ENCODE data around the gene SYPL1. TPM values are rescaled to one million over a fixed set of nuclear protein-coding genes. Genes with fewer than 3 reads are reported as not detected.
A peak's percentile ranks its signal among the peaks of the same experiment; 100 is the strongest.

The SYPL1 gene
- total and polyA plus RNA-seq, 9 of the 15 experiments (the other 6 are each of a cell fraction or from before 2014, with no cell fraction given), result 23.8 to 214 (median 70.2) TPM

GRCh38 chr7:106111655-106112117 is 426 bp downstream of the SYPL1 start (continued):
- no peak for TF ChIP-seq IRF9 (tag; IDR thresholded peaks at IDR 0.05)
- TF ChIP-seq THAP7 (CRISPR knock-in tag; IDR thresholded peaks at IDR 0.05), result peak; percentile 81; the same call in 1 of the 2 replicates
- 0 out of 2 replicates have a peak, but pooled peaks have one; percentile 52 for TF ChIP-seq RBM14 (IDR thresholded peaks at IDR 0.05; ENCODE audit: borderline replicate concordance, insufficient read depth, low read depth, low read length)
- TF ChIP-seq ZNF740 (CRISPR knock-in tag; IDR thresholded peaks at IDR 0.05), result 0 out of 2 replicates have a peak, but pooled peaks have one; percentile 64
- TF ChIP-seq ZNF740 (tag; IDR thresholded peaks at IDR 0.05), result no peak; a peak in 1 of 4 replicates
- TF ChIP-seq E2F3 (CRISPR knock-in tag; IDR thresholded peaks at IDR 0.05), result peak; percentile 89
- TF ChIP-seq CEBPG (CRISPR knock-in tag; IDR thresholded peaks at IDR 0.05), result peak; percentile 23; the same call in 1 of the 2 replicates
- TF ChIP-seq CEBPG (tag; conservative IDR thresholded peaks at IDR 0.05 in 1 of 2, IDR thresholded peaks at IDR 0.05 in 1 of 2), result no peak
- TF ChIP-seq CHAMP1 (IDR thresholded peaks at IDR 0.05), result no peak
- peak; percentile 68; the same call in 1 of the 2 replicates for TF ChIP-seq KLF13 (tag; IDR thresholded peaks at IDR 0.05; ENCODE audit: borderline replicate concordance, low read depth)
- no peak for TF ChIP-seq ZNF57 (CRISPR knock-in tag; IDR thresholded peaks at IDR 0.05)
- no peak for TF ChIP-seq KAT2B (IDR thresholded peaks at IDR 0.05; ENCODE audit: low read depth, low read length)
- peak; percentile 35 for TF ChIP-seq FUS (optimal IDR thresholded peaks at IDR 0.05; ENCODE audit: low read depth, low read length)

Data from K562 (cell line).